Activated naive CD4-positive, alpha-beta T cell treated with anti-CD3 and anti-CD28 coated beads, Interleukin-2, amount 50 U/mL, for 24 hours (primary cell): ENCODE measurements around the gene SIPA1L2.
"Not testable (repeated sequence)": the region's sequence is repeated elsewhere in the genome, so short reads cannot be mapped to it uniquely, and the experiment has no call there.

Experiments
- H3K27ac Mint-ChIP-seq: one replicate; pipeline ENCODE4 v1.8.0; 2021; ENCODE audit warnings: mild to moderate bottlenecking, mixed read lengths
- H3K27me3 Mint-ChIP-seq: one replicate; pipeline ENCODE4 v1.8.0; 2021; ENCODE audit warnings: mixed read lengths
- H3K36me3 Mint-ChIP-seq: one replicate; pipeline ENCODE4 v1.8.0; 2021; ENCODE audit warnings: mixed read lengths
- H3K4me1 Mint-ChIP-seq: one replicate; pipeline ENCODE4 v1.8.0; 2021; ENCODE audit warnings: mixed read lengths
- H3K4me3 Mint-ChIP-seq: one replicate; pipeline ENCODE4 v1.8.0; 2021; ENCODE audit warnings: mild to moderate bottlenecking, mixed read lengths
- H3K9me3 Mint-ChIP-seq: one replicate; pipeline ENCODE4 v1.8.0; 2021; ENCODE audit warnings: mixed read lengths

SIPA1L2 gene

DNA sequence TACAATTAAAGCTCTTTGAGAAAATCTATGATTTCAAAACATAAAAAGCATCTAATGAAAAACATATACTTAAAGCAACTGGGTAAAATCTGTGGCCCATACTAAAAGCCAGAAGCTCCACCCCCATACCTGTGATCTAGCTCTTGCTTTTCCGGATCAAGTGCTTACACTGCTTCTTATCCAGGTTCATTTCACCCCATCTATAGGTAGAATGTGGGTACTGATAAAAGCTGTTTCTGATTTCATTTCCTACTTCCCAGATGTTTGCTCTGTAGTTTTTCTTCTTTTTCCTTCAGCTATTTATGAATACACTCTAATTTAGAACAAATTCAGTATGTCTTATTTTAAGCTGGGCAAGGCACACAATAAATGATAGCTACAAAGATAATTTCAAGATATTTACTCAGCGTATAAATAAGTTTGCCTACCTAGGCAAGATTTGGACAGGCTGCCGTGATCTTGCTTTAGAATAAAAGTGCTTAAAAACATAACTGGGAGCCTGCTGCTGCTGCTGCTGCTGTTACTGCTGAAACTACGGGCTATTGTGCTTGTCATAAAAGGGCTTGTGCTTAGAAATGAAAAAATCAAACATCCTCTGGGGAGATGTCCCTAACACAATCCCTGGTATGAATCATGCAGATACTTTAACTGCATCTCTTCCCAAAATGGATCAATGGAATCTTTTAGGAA is 2.1 kb downstream of the SIPA1L2 start:
- peak overlapping the region; percentile 53 for H3K4me3 Mint-ChIP-seq

DNA sequence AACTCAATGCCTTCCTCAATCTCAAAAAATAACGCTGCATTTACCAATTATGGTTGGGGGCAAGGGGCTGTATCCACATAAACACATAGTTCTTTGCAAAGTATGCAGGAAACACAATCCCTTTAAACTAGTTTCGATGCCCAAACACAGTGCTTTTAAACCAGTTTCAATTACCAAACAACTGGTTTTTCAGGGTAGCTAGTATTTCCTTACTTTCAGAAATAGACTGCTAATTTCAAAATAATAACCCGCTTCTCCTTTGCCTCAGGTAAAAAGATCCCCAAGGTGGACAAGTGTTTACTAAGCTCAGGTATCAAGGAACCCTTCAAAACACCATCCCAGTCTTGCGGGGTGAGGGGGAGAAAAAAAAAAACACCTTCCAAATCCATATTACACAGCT is 2.8 kb downstream of the SIPA1L2 start:
- Mint-ChIP-seq H3K27me3 (peaks cover 2% of the 10 kb centered on the region), H3K4me1 (peaks cover 32% of the 10 kb centered on the region), H3K4me3 (peak overlapping the region; percentile 27), H3K9me3 (no peaks in the 10 kb centered on the region), H3K27ac (no peak overlapping the region), H3K36me3 (no peaks in the 10 kb centered on the region)

More for the DNA sequence above, 2.1 kb downstream of the SIPA1L2 start:
- Mint-ChIP-seq H3K36me3 (no peaks in the 10 kb centered on the region), H3K9me3 (no peaks in the 10 kb centered on the region), H3K27ac (no peak overlapping the region), H3K4me1 (peaks cover 32% of the 10 kb centered on the region), H3K27me3 (peaks cover 2% of the 10 kb centered on the region)

DNA sequence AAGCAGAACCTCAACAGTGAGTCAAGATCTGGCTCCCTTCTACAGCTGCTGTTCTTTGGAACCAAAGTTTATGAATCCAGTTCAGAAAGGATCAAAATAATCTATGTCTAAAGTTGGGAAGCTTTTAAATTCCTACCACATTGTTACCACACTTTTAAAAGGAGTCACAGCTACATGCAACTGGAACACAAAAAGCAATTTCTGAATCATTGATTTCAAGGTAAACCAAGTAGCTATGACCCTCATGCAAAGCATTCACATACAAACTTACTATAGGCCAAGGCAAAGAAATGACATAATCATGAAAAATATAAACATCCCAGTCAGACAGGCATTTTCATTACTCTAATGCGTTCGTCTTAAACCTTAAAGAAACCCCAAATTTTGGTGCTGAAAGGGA is 3.5 kb downstream of the SIPA1L2 start:
- no peak overlapping the region for H3K27ac Mint-ChIP-seq
- no peaks in the 10 kb centered on the region for H3K36me3 Mint-ChIP-seq
- H3K4me1 Mint-ChIP-seq: peaks cover 31% of the 10 kb centered on the region
- no peaks in the 10 kb centered on the region for H3K9me3 Mint-ChIP-seq
- peaks cover 2% of the 10 kb centered on the region for H3K27me3 Mint-ChIP-seq
- no peak overlapping the region for H3K4me3 Mint-ChIP-seq

DNA sequence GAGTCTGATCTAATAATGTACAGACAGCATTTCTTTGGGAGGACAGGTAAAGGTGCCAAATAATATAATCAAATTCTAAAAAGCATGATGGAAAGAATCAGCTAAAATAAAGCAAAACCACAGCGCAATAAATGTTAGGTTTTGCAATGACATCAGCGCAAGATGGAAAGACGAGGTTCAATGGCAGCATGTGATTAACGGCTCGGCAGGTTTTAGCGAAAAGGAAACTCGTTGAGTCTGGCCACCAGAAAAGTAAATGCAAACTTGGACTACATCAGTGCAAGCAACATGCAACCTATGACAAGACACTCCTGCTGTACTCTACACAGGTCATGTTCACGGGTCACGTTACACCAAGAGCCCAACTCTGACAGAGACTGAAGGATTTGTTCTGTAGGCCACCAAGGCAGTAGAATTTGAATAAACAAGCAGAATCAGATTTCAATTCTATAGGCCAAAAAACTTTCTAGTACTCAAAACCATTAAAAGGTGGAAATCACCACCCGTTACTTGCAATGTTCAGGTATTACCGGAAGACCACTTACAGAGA is 4.5 kb downstream of the SIPA1L2 start:
- Mint-ChIP-seq H3K4me1 (peaks cover 27% of the 10 kb centered on the region), H3K4me3 (no peak overlapping the region), H3K36me3 (no peaks in the 10 kb centered on the region), H3K9me3 (no peaks in the 10 kb centered on the region), H3K27me3 (no peaks in the 10 kb centered on the region), H3K27ac (no peak overlapping the region)

DNA sequence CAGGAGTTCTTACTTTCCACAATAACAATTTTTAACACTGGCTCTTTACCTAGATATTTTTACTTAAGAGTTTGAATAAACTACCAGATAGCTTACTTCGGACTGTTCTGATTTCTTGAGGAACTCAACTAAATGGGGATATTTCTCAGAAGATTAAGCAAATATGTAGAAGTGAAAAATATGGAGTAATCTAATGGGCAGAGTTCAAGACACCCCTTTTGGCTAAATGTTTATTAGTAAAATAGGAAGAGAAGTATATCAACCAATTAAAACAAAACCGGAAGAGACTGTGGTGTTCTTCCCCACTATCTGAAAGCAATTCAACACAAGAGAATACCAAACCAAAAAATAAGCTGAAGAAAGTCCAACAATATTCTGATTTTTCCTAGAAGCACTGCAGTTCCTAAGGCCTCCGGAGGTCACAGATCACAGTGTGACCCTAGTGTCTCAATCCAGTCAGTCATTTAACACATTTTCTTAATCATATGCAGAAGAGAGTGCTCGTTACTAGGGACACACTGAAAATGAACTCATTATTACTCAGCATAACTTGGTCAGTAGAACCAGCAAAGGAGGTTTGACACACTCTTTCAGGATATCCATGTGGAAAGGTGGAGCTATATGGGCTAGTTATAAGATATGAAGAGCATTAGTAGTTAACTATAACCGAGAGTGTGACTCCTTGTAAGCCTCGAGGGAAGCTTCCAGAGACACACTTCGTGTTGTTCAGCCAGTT is 5.2 kb downstream of the SIPA1L2 start:
- Mint-ChIP-seq H3K36me3 (no peaks in the 10 kb centered on the region), H3K27me3 (no peaks in the 10 kb centered on the region), H3K4me3 (no peak overlapping the region), H3K4me1 (peaks cover 27% of the 10 kb centered on the region), H3K27ac (no peak overlapping the region), H3K9me3 (no peaks in the 10 kb centered on the region)

DNA sequence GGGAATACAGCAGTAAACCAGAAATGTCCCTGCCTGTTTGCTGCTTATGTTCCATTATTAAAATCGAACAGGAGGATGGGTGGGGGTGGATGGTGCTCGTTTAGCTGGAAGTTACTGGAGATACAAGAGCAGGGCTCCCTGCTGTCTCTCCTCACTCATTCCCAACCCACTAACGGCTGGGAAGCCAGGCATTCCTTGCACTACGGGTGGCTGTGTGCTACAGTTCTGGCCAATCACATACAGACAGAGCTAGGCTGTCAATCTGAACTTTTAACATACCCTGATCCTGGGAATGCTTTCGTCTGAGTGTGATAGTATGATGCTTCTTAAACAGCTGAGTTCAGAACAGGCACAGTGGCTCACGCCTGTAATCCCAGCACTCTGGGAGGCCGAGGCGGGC is 7.0 kb downstream of the SIPA1L2 start:
- Mint-ChIP-seq H3K9me3 (no peaks in the 10 kb centered on the region), H3K4me1 (peaks cover 13% of the 10 kb centered on the region), H3K36me3 (no peaks in the 10 kb centered on the region), H3K4me3 (no peak overlapping the region), H3K27ac (no peak overlapping the region), H3K27me3 (no peaks in the 10 kb centered on the region)

DNA sequence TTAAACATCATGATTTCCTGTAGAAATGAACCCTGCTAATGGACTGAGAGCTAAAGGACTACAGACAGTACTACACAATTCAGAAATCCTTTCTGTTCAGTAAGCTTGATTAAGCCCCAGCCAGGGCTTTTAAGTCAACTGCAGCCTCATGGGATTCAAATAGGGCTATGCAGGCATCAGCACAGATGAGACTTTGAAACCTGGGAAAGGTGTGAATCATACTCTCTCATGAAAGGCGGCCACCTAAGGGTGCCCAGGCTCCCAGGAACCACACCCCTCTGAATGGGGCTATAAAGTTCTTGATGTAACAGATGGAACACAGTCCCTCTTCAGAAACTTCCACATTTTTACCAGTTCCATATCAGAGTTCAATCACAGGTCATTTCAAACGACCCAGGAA is 7.6 kb downstream of the SIPA1L2 start:
- Mint-ChIP-seq H3K4me1 (peaks cover 7% of the 10 kb centered on the region), H3K36me3 (no peaks in the 10 kb centered on the region), H3K4me3 (no peak overlapping the region), H3K27me3 (no peaks in the 10 kb centered on the region), H3K27ac (no peak overlapping the region), H3K9me3 (no peaks in the 10 kb centered on the region)

DNA sequence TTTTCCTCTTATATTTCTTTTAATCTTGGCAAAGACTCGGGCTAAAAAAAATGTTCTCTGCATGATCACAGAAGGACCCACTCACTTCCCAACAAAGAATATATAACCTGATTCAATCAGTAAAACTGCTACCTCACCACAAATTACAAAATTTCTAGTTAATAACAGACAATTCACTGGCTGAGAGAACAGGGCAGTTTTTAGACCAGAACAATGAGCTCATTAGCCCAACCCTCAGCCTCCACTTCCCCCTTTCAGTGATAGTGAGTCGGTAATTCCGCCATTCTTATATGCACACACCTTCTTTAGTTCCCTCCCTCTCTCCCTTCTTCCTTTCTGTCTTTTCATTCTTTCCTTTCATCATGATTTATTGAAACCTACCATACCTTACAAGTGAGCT is 8.9 kb downstream of the SIPA1L2 start:
- no peak overlapping the region for H3K27ac Mint-ChIP-seq
- no peaks in the 10 kb centered on the region for H3K9me3 Mint-ChIP-seq
- no peaks in the 10 kb centered on the region for H3K36me3 Mint-ChIP-seq
- no peaks in the 10 kb centered on the region for H3K27me3 Mint-ChIP-seq
- no peak overlapping the region for H3K4me3 Mint-ChIP-seq
- H3K4me1 Mint-ChIP-seq: peaks cover 6% of the 10 kb centered on the region

DNA sequence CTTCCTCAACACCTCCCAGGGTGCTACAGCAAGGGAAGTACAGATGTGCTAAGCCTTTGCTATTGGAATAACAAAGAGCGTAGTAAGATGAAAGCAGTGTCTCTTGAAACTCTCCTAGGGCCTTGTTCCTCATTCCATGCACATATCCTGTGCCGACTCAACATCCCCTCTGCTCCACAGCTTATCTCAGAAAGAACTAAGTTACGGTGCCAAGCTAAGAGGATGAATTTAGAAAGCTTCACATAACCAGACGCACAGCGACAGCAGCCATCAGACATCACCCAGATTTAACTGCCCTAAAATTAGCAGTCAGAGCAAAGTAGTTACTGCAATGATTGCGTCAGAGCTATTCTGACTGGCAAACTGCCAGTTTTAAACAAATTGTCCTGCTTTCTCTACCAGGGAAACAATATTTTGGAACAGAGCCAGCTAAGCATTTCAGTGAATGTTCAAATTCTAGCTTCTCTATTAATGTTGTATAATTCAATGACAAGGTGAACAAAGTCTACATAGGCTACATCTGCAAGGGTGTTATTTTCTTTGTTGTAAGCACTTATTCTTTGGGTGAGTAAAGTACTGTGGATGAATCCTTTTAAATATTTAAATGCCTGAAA is 9.5 kb downstream of the SIPA1L2 start:
- Mint-ChIP-seq H3K9me3 (no peaks in the 10 kb centered on the region), H3K4me1 (peaks cover 6% of the 10 kb centered on the region), H3K27ac (no peak overlapping the region), H3K27me3 (no peaks in the 10 kb centered on the region), H3K36me3 (no peaks in the 10 kb centered on the region), H3K4me3 (no peak overlapping the region)

DNA sequence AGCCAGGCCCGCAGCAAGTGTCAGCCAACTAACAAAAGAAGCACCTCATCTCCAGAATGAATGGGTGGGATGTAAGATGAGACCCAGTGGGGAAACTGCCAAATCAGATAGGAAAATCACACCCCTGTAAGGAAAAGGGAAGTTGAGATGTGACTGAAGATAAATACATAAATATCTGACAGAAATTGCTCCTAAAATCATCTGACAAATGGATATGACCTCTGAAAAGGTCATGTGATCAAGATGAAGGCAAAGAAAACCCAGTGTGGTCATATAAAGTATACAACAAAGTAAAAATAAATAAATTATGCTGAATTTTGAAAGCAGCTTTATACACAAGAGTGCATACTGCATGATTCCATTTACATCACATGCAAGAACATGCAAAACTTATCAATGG is 12.7 kb downstream of the SIPA1L2 start:
- H3K27ac Mint-ChIP-seq: no peak overlapping the region
- no peaks in the 10 kb centered on the region for H3K9me3 Mint-ChIP-seq
- H3K4me3 Mint-ChIP-seq: no peak overlapping the region

DNA sequence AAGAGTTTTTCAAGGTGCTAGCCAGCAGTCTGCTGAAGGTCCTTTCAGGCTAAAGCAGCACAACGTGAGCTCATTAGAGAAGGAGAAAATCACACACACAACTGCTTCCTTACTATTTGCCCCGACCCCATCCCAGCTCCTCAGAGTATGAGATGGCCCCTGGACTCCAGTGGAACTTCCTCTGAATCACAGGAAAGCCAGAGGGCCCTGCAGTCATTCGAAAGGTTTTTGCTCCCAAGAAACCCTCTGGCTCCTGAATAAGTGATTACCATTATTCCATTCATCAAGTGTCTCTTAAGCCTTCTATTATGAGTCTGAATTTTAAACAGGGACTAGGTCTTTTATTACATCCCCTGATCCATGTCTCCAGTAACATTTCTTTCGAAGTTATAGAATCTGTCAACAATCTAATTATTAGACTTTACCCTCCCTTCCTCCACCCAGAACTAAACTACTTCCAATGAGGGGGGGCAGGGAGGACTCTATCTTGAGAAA is 14.6 kb downstream of the SIPA1L2 start:
- H3K4me3 Mint-ChIP-seq: no peak overlapping the region
- H3K27ac Mint-ChIP-seq: no peak overlapping the region
- no peaks in the 10 kb centered on the region for H3K27me3 Mint-ChIP-seq
- no peaks in the 10 kb centered on the region for H3K36me3 Mint-ChIP-seq
- no peaks in the 10 kb centered on the region for H3K4me1 Mint-ChIP-seq
- no peaks in the 10 kb centered on the region for H3K9me3 Mint-ChIP-seq

More for the DNA sequence above, 12.7 kb downstream of the SIPA1L2 start:
- Mint-ChIP-seq H3K27me3 (no peaks in the 10 kb centered on the region), H3K4me1 (peaks cover 6% of the 10 kb centered on the region), H3K36me3 (no peaks in the 10 kb centered on the region)

DNA sequence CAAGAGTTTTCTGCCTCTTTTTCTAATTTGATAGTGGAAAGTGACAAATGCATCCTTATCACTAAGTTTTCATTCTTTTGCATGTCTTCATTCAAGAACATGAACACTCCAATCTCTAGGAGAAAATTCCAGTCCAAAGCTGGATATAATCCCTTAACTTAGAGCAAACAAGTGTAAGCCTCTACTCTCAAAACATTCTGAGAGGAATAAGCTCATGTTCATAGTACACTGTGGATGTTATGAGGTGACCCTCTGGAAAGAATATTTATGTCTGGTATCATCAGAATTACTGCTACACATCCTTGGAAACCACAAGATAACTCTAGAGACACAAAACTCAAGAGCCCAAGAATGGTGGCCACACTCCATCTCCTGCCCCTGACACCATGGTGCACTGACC is 15.1 kb downstream of the SIPA1L2 start:
- no peaks in the 10 kb centered on the region for H3K9me3 Mint-ChIP-seq
- no peaks in the 10 kb centered on the region for H3K4me1 Mint-ChIP-seq
- no peak overlapping the region for H3K27ac Mint-ChIP-seq
- no peaks in the 10 kb centered on the region for H3K27me3 Mint-ChIP-seq
- no peaks in the 10 kb centered on the region for H3K36me3 Mint-ChIP-seq
- no peak overlapping the region for H3K4me3 Mint-ChIP-seq

DNA sequence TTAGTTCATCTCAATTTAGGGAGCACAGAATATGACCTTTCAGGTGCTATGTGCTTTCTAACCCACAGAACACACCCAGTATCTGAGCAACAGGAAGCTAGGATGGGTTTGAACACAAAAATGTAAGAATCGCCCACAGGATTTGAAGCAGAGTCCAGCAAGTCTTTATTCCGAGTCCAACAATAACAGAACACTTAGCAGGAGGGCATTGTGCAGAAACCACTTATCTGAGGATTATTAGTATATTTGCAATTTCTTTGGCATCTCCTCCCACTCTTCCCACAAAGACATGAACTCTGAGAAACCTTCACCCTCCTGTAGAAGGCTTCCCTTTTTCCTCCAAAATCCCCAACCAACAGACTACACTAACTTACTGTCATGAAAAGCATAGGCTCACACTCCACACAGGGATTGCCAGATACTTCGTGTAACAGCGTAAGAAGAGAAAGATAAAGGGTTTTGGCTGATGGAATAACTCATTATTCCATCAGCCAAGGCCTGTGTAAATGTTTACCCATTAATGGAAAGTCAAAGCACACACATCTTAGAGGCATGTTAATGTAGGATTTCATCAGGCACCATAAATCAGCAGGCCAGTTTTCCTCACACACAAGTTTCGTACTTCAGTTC is 16.1 kb downstream of the SIPA1L2 start:
- Mint-ChIP-seq H3K27ac (no peak overlapping the region), H3K27me3 (no peaks in the 10 kb centered on the region), H3K4me1 (no peaks in the 10 kb centered on the region), H3K36me3 (no peaks in the 10 kb centered on the region), H3K9me3 (no peaks in the 10 kb centered on the region), H3K4me3 (no peak overlapping the region)

DNA sequence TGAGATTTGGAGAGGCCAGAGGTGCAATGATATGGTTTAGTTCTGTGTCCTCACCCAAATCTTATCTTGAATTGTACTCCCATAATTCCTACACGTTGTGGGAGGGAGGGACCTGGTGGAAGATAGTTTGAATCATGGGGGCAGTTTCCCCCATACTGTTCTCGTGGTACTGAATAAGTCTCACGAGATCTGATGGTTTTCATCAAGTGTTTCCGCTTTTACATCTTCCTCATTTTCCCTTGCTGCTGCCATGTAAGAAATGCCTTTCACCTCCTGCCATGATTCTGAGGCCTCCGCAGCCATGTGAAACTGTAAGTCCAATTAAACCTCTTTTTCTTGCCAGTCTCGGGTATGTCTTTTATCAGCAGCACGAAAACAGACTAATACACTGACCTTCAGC is 17.1 kb downstream of the SIPA1L2 start:
- H3K36me3 Mint-ChIP-seq, H3K27me3 Mint-ChIP-seq, H3K9me3 Mint-ChIP-seq, H3K4me1 Mint-ChIP-seq, H3K4me3 Mint-ChIP-seq, H3K27ac Mint-ChIP-seq: not testable (repeated sequence)

DNA sequence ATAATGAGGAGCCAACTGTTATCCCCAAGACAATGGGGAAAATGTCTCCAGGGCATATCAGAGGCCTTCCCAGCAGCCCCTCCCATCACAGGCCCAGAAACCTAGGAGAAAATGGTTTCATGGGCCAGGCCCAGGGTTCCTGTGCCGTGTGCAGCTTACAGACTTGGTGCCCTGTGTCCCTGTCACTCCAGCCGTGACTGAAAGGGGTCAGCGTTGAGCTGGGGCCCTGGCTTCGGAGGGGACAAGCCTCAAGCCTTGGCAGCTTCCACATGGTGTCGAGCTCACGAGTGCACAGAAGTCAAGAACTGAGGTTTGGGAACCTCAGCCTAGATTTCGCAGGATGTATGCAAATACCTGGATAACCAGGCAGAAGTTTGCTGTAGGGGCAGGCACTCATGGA is 18.1 kb downstream of the SIPA1L2 start:
- Mint-ChIP-seq H3K27ac (no peak overlapping the region), H3K36me3 (no peaks in the 10 kb centered on the region), H3K4me1 (no peaks in the 10 kb centered on the region), H3K4me3 (no peak overlapping the region), H3K9me3 (no peaks in the 10 kb centered on the region), H3K27me3 (no peaks in the 10 kb centered on the region)
